T-helper 1 cell treated with Interleukin-12 subunit alpha and Interleukin-12 subunit beta and Interleukin-4 antibody, amounts not matched to agents 30 ng/mL and 1 ng/mL, for 36 hours (primary cell): ENCODE measurements around the gene ST7. TPM values are rescaled to one million over a fixed set of nuclear protein-coding genes. Genes with fewer than 3 reads are reported as not detected.

Experiments
- intact Hi-C: fragments of 100-400 bp; cut with micrococcal nuclease; formaldehyde crosslinking; loops from one replicate; pipeline ENCODE4 v1.15.1; 2024
- total RNA-seq: library from RNA; stranded (reverse); gene quantifications from 2 replicates; pipeline ENCODE4 v1.2.3, GENCODE V29; 2022

The ST7 gene
- total RNA-seq, 1 donor from 2014 or later: 3.4 TPM

GRCh38 chr7:117006907-117007684 is 53.8 kb downstream of the ST7 start:
- intact Hi-C loops: no loop called here

- intact Hi-C loops: loop anchor here (2.0 kb wide), 1 partner anchor 56 kb away; the partner anchor contains the start of gene ST7
These were observed 55.0 kb downstream of the ST7 start for GRCh38 chr7:117008118-117008885.

GRCh38 chr7:117008886-117009531 is 55.7 kb downstream of the ST7 start:
- intact Hi-C loops: loop anchor here (2.0 kb wide), 1 partner anchor 56 kb away; the partner anchor contains the start of gene ST7

GRCh38 chr7:117009705-117010361 is 56.5 kb downstream of the ST7 start:
- intact Hi-C loops: loop anchor here (2.0 to 5.0 kb wide), 2 partner anchors 57 to 148 kb away; partner anchors contain the start of genes CAPZA2 and ST7

GRCh38 chr7:117010375-117011133 is 57.3 kb downstream of the ST7 start:
- intact Hi-C loops: loop anchor here (5.0 kb wide), 1 partner anchor 148 kb away; the partner anchor contains the start of gene CAPZA2

GRCh38 chr7:117011419-117012260 is 58.3 kb downstream of the ST7 start:
- intact Hi-C loops: loop anchor here (1.0 to 5.0 kb wide), 3 partner anchors 26 to 149 kb away; partner anchors contain the start of gene CAPZA2

GRCh38 chr7:117012284-117012683 is 59.0 kb downstream of the ST7 start:
- intact Hi-C loops: loop anchor here (1.0 to 5.0 kb wide), 3 partner anchors 27 to 150 kb away; partner anchors contain the start of gene CAPZA2

GRCh38 chr7:117012696-117013095 is 59.4 kb downstream of the ST7 start:
- intact Hi-C loops: loop anchor here (1.0 to 5.0 kb wide), 3 partner anchors 27 to 150 kb away; partner anchors contain the start of gene CAPZA2

- intact Hi-C loops: loop anchor here (5.0 kb wide), 1 partner anchor 152 kb away; the partner anchor contains the start of gene CAPZA2
These were observed 60.9 kb downstream of the ST7 start for GRCh38 chr7:117014099-117014656.

GRCh38 chr7:117014673-117015133 is 61.4 kb downstream of the ST7 start:
- intact Hi-C loops: loop anchor here (5.0 kb wide), 1 partner anchor 152 kb away; the partner anchor contains the start of gene CAPZA2

GRCh38 chr7:117015258-117016184 is 62.2 kb downstream of the ST7 start:
- intact Hi-C loops: no loop called here

- intact Hi-C loops: no loop called here
These were observed 63.7 kb downstream of the ST7 start for GRCh38 chr7:117017017-117017451.

GRCh38 chr7:117017702-117018266 is 64.5 kb downstream of the ST7 start:
- intact Hi-C loops: no loop called here

- intact Hi-C loops: no loop called here
These were observed 65.4 kb downstream of the ST7 start for GRCh38 chr7:117018713-117019112.

GRCh38 chr7:117019287-117019686 is 66.0 kb downstream of the ST7 start:
- intact Hi-C loops: no loop called here

- intact Hi-C loops: no loop called here
These were observed 66.7 kb downstream of the ST7 start for GRCh38 chr7:117019786-117020590.
